HL-60 (cell line): Measurements from ENCODE around the gene ALOXE3.

ENCODE experiments used
- DNase-seq, 2 experiments: peaks; one replicate each; pipeline ENCODE4 v3.0.0-alpha.2; 2010 to 2020; ENCODE audit warnings: low read depth in 1 of 2, low spot score in 1 of 2
- H3K27ac ChIP-seq: fragments of 250-450 bp; sonication (Bioruptor Pico); replicated peaks from 2 replicates; pipeline ENCODE4 v1.5.1; 2020; ENCODE audit warnings: mild to moderate bottlenecking, moderate library complexity
- H3K27me3 ChIP-seq: fragments of 250-450 bp; sonication (Bioruptor Pico); 2 replicates; pipeline ENCODE4 v1.5.1; 2021; ENCODE audit warnings: mild to moderate bottlenecking, moderate library complexity; ENCODE audit not compliant: insufficient read depth, poor library complexity, severe bottlenecking
- H3K4me3 ChIP-seq: replicated peaks from 2 replicates; pipeline ENCODE4 v1.5.1; 2011; ENCODE audit warnings: mild to moderate bottlenecking, control low read depth, low read length; ENCODE audit not compliant: insufficient read depth
- CTCF ChIP-seq: IDR thresholded peaks from one replicate; pipeline ENCODE4 v1.5.1; 2011; ENCODE audit warnings: low read length, control low read depth, inconsistent platforms; ENCODE audit not compliant: insufficient read depth
- GABPA ChIP-seq: IDR thresholded peaks from 2 replicates; pipeline ENCODE4 v1.6.1; 2012; ENCODE audit warnings: low read depth
- POLR2AphosphoS5 ChIP-seq: IDR thresholded peaks from 2 replicates; pipeline ENCODE4 v1.6.1; 2012; ENCODE audit warnings: low read depth
- REST ChIP-seq: IDR thresholded peaks from 2 replicates; pipeline ENCODE4 v1.6.1; 2012; ENCODE audit warnings: low read depth; ENCODE audit not compliant: insufficient replicate concordance
- SPI1 ChIP-seq: IDR thresholded peaks from 2 replicates; pipeline ENCODE4 v1.6.1; 2012; ENCODE audit warnings: low read depth, mild to moderate bottlenecking, borderline replicate concordance

The ALOXE3 gene

GRCh38 chr17:8119581-8120519, 1.5 kb upstream of the ALOXE3 start:
- peak; percentile 69 to 76 for DNase-seq
- H3K27ac ChIP-seq: peak overlapping the region; percentile 46
- H3K27me3 ChIP-seq: peaks cover 11% of the 10 kb centered on the region
- TF ChIP-seq CTCF (no peak), GABPA (no peak), REST (no peak), POLR2AphosphoS5 (no peak), SPI1 (no peak)
- peak overlapping the region; percentile 65 for H3K4me3 ChIP-seq

- TF ChIP-seq GABPA (no peak), CTCF (peak; percentile 48)
- H3K27ac ChIP-seq: peak overlapping the region; percentile 19; the same call in 1 of the 2 replicates
- H3K4me3 ChIP-seq: peak overlapping the region; percentile 65
- peak in 1 of 2 experiments; percentile 65 for DNase-seq
- H3K27me3 ChIP-seq: peaks cover 10% of the 10 kb centered on the region
Measured at GRCh38 chr17:8118769-8119580, 661 bp upstream of the ALOXE3 start.

GRCh38 chr17:8117367-8117979, 841 bp downstream of the ALOXE3 start:
- TF ChIP-seq CTCF: no peak
- no peak for TF ChIP-seq POLR2AphosphoS5
- no peak for TF ChIP-seq REST

More at GRCh38 chr17:8117367-8117979, 841 bp downstream of the ALOXE3 start:
- Histone ChIP-seq H3K27me3 (peaks cover under 1% of the 10 kb centered on the region), H3K27ac (no peak overlapping the region), H3K4me3 (peak overlapping the region; percentile 65)
- no peak for DNase-seq
